K562 (cell line): ENCODE results near the gene FHIT. TPM values are rescaled to one million over a fixed set of nuclear protein-coding genes. Genes with fewer than 3 reads are reported as not detected.

ENCODE experiments used
- ATAC-seq: fragments of 200-7000 bp; cut with Tn5 transposase; 3 replicates; pipeline ENCODE4 v1.9.1; 2020; ENCODE audit warnings: moderate library complexity
- BruUV-seq: library from RNA; stranded (reverse); fragments of 400-500 nt; replicated peaks from 2 replicates; lab custom pipeline; 2021; lab: Mats Ljungman, UMichigan
- CTCF ChIA-PET: fragments of 300-600 bp; formaldehyde crosslinking; extraction: SDS; loops from one replicate; lab custom pipeline; 2021; ENCODE audit warnings: low intra/inter-chr PET ratio; lab: Yijun Ruan, JAX
- POLR2A ChIA-PET: fragments of 300-600, 350-650 bp; sonication (Branson Sonifier 250); formaldehyde crosslinking; extraction: SDS; loops from one replicate; lab custom pipeline; 2021; ENCODE audit warnings: antibody characterized with exemption, inconsistent platforms; lab: Yijun Ruan, JAX
- DNase-seq, 4 experiments: peaks; one replicate each; pipeline versions ENCODE4 v3.0.0 to v3.0.0-alpha.2; 2011 to 2018; ENCODE audit warnings: low spot score in 3 of 4, mixed read lengths in 3 of 4; ENCODE audit errors: extremely low read depth in 1 of 4
- FAIRE-seq: peaks from 2 replicates; lab custom pipeline; 2011; peaks lifted over from hg19 to GRCh38; lab: Jason Lieb, UNC
- H2AFZ ChIP-seq: 2 replicates; pipeline ENCODE4 v1.6.0; 2011; ENCODE audit warnings: low read depth, low read length, control low read depth, inconsistent platforms
- H3K27ac ChIP-seq: fragments of 200-600 bp; 3 replicates; pipeline ENCODE4 v1.8.0; 2011; ENCODE audit warnings: low read depth, mild to moderate bottlenecking, control low read depth, inconsistent platforms, low read length, moderate library complexity, mixed read lengths; ENCODE audit errors: extremely low read depth
- H3K27me3 ChIP-seq, 2 experiments: fragments of 300-600 bp in 1 of 2; 2 replicates in 1 of 2; 3 replicates in 1 of 2; pipeline versions ENCODE4 v1.6.0 to v1.8.0; 2011; ENCODE audit warnings: inconsistent platforms in 2 of 2, low read length in 2 of 2, mild to moderate bottlenecking in 1 of 2, mixed read lengths in 1 of 2, moderate library complexity in 1 of 2; ENCODE audit not compliant: control insufficient read depth in 2 of 2, insufficient read depth in 2 of 2
- H3K36me3 ChIP-seq: fragments of 300-600 bp; 3 replicates; pipeline ENCODE4 v1.8.0; 2011; ENCODE audit warnings: mild to moderate bottlenecking, low read length, inconsistent platforms; ENCODE audit not compliant: control insufficient read depth, insufficient read depth
- H3K4me1 ChIP-seq, 2 experiments: fragments of 200-600 bp in 1 of 2; replicated peaks in 1 of 2; 2 replicates in 1 of 2; 3 replicates in 1 of 2; pipeline versions ENCODE4 v1.5.1 to v1.8.0; 2011; ENCODE audit warnings: inconsistent platforms in 2 of 2, low read length in 2 of 2, mild to moderate bottlenecking in 1 of 2, mixed read lengths in 1 of 2, moderate library complexity in 1 of 2; ENCODE audit not compliant: control insufficient read depth in 2 of 2, insufficient read depth in 2 of 2
- H3K4me2 ChIP-seq: 2 replicates; pipeline ENCODE4 v1.6.1; 2011; ENCODE audit warnings: low read length, control low read depth, inconsistent platforms, mixed read lengths; ENCODE audit not compliant: insufficient read depth
- H3K4me3 ChIP-seq: fragments of 200-600 bp; sonication (generic), shearing (Covaris generic); 2 replicates; pipeline ENCODE4 v1.5.1; 2016; ENCODE audit warnings: control low read depth, inconsistent platforms
- H3K79me2 ChIP-seq: fragments of 200-600 bp; 3 replicates; pipeline ENCODE4 v1.8.0; 2011; ENCODE audit warnings: low read length, inconsistent platforms; ENCODE audit not compliant: control insufficient read depth, insufficient read depth
- H3K9ac ChIP-seq, 2 experiments: 2 replicates each; pipeline versions ENCODE4 v1.6.0 to v1.6.1; 2011; ENCODE audit warnings: low read depth in 2 of 2, low read length in 2 of 2, control low read depth in 1 of 2, inconsistent platforms in 1 of 2, mild to moderate bottlenecking in 1 of 2, mixed read lengths in 1 of 2; ENCODE audit not compliant: insufficient read depth in 1 of 2
- H3K9me1 ChIP-seq: one replicate; pipeline ENCODE4 v1.6.0; 2011; ENCODE audit warnings: inconsistent platforms, mild to moderate bottlenecking, low read length, moderate library complexity; ENCODE audit not compliant: control insufficient read depth, insufficient read depth
- H3K9me3 ChIP-seq: replicated peaks from 2 replicates; pipeline ENCODE4 v1.5.1; 2011; ENCODE audit warnings: low read depth, low read length, inconsistent platforms; ENCODE audit not compliant: control insufficient read depth, insufficient read depth
- H4K20me1 ChIP-seq: replicated peaks from 2 replicates; pipeline ENCODE4 v1.6.1; 2011; ENCODE audit warnings: low read length, inconsistent platforms, mixed read lengths; ENCODE audit not compliant: control insufficient read depth, insufficient read depth
- CREB3 ChIP-seq: fragments of 450-650 bp; conservative IDR thresholded peaks from 2 replicates; pipeline ENCODE4 v1.6.1; 2016; ENCODE audit warnings: missing genetic modification characterization, low read depth, mild to moderate bottlenecking, missing compliant biosample characterization, moderate library complexity
- CTCF ChIP-seq, 3 experiments: IDR thresholded peaks in 2 of 3; conservative IDR thresholded peaks in 1 of 3; 2 replicates each; pipeline ENCODE4 v1.5.1; 2011 to 2012; ENCODE audit warnings: low read length in 3 of 3, mild to moderate bottlenecking in 3 of 3, control low read depth in 2 of 3, improper control_type of control experiment in 1 of 3, inconsistent platforms in 1 of 3, low read depth in 1 of 3, mixed read lengths in 1 of 3, moderate library complexity in 1 of 3; ENCODE audit not compliant: insufficient read depth in 2 of 3
- ESRRA ChIP-seq: fragments of 450-650 bp; IDR thresholded peaks from 2 replicates; pipeline ENCODE4 v1.6.1; 2014; ENCODE audit warnings: low read depth, mild to moderate bottlenecking, moderate library complexity, borderline replicate concordance
- RAD21 ChIP-seq, 2 experiments: fragments of 250-450 bp in 1 of 2; fragments of 450-650 bp in 1 of 2; sonication (Bioruptor Pico) in 1 of 2; formaldehyde crosslinking in 1 of 2; IDR thresholded peaks in 1 of 2; conservative IDR thresholded peaks in 1 of 2; 2 replicates each; pipeline versions ENCODE4 v1.4.0 to v1.8.0; 2020 to 2022; ENCODE audit warnings: mild to moderate bottlenecking in 2 of 2, moderate library complexity in 1 of 2
- REST ChIP-seq, 2 experiments: fragments of 450-650 bp; formaldehyde crosslinking in 1 of 2; IDR thresholded peaks; 2 replicates each; pipeline versions ENCODE4 v1.4.0 to v1.6.1; 2014 to 2020; ENCODE audit warnings: mild to moderate bottlenecking in 2 of 2, borderline replicate concordance in 1 of 2, low read depth in 1 of 2
- SMC3 ChIP-seq: conservative IDR thresholded peaks from 2 replicates; pipeline ENCODE4 v1.6.1; 2011; ENCODE audit warnings: low read depth, low read length, improper control_type of control experiment; ENCODE audit not compliant: insufficient read depth
- whole genome bisulfite sequencing: fragments of 100-300 bp; shearing (Covaris generic); methylation state at CpG from one replicate; pipeline ENCODE4 v1.1.6; 2016; ENCODE audit warnings: low coverage, mixed read lengths; ENCODE audit not compliant: insufficient coverage; ENCODE audit errors: missing lambda C conversion rate; 5-methylcytosine and 5-hydroxymethylcytosine counted together
- in situ Hi-C: fragments of 300-500 bp; cut with MboI; formaldehyde crosslinking; loops from 4 replicates; pipeline ENCODE4 v1.15.0; 2018; ENCODE audit warnings: inconsistent platforms, mixed read lengths
- intact Hi-C: fragments of 100-400 bp; cut with micrococcal nuclease; formaldehyde crosslinking; loops from 2 replicates; pipeline ENCODE4 v1.14.2; 2022
- polyA plus RNA-seq, 8 experiments: library from polyadenylated mRNA; depleted of rRNA in 4 of 8; stranded (reverse) in 5 of 8; unstranded in 3 of 8; fragments of >200 nt; fragmentation: Nextera tagmentation in 2 of 8; fragmentation: Illumina TruSeq in 1 of 8; extraction: Ambion mirVana in 2 of 8; extraction: Trizol in 1 of 8; gene quantifications; 2 replicates each; pipeline versions ENCODE4 v1.2.1 to v1.2.3, GENCODE V29; 2011 to 2014; ENCODE audit warnings: inconsistent platforms in 1 of 8, missing spikeins in 1 of 8
- total RNA-seq, 7 experiments: library from RNA; depleted of rRNA in 6 of 7; stranded (reverse); fragments of >200 nt in 6 of 7; fragmentation: Illumina TruSeq in 2 of 7; extraction: Trizol in 2 of 7; gene quantifications; 2 replicates each; pipeline versions ENCODE4 v1.2.1 to v1.2.3, GENCODE V29; 2011 to 2021; ENCODE audit warnings: low replicate concordance in 1 of 7
- TF ChIP-seq, protein P1 (sequence below): fragments of 250-450 bp; sonication (Bioruptor Pico); IDR thresholded peaks from 2 replicates; pipeline ENCODE4 v1.8.0; 2022; ENCODE audit warnings: inconsistent platforms

FHIT gene
- total and polyA plus RNA-seq, 9 of the 15 experiments (the other 6 are each of a cell fraction or from before 2014, with no cell fraction given) = 1.7 to 9.1 (median 4.3) TPM

DNA sequence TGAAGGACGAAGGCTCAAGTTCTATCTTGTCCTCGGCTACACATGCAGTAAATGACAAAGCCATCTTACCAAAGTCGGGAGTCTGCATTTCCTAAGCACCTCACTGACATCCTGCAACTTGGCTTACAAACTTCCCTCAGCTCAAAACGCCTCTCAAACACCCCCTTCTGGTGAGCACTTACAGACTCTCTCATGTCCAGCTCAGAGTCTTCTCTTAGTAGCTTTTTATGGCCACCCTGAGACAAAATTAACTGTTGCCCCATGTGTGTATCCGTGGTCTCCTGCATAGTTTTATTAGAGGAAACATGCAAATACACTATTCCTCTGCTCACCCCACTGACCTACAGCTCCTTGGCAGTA is 819.7 kb downstream of the FHIT start:
- H3K27me3 ChIP-seq = no peaks in the 10 kb centered on the region
- no peak overlapping the region; the same call in 1 of the 2 replicates for H3K4me2 ChIP-seq
- no TSS peak for BruUV-seq
- H2AFZ ChIP-seq = no peak overlapping the region
- no peaks in the 10 kb centered on the region for H3K9me3 ChIP-seq
- no peaks in the 10 kb centered on the region for H4K20me1 ChIP-seq
- intact Hi-C loops = loop anchor here (5.0 to 10.0 kb wide), 3 partner anchors 157 to 857 kb away; no protein-coding TSS in a partner anchor
- H3K4me1 ChIP-seq = peaks cover 0 to 11% of the 10 kb centered on the region in 2 experiments; a peak in 4 of 5 replicates
- FAIRE-seq (peak; percentile 74), ATAC-seq (peak; percentile 97), DNase-seq (peak; percentile 5 to 71 (median 16))
- no peaks in the 10 kb centered on the region for H3K9me1 ChIP-seq
- 0% methylated on average over 5 of the region's 5 CpGs for WGBS
- in situ Hi-C loops = no loop called here
- POLR2A ChIA-PET = interaction anchor here (0.8 kb wide), 1 partner anchor 37 kb away, joined by 4 read pairs; no protein-coding TSS in a partner anchor
- TF ChIP-seq SMC3 = peak; percentile 42; the same call in 1 of the 2 replicates
- TF ChIP-seq RAD21 (CRISPR knock-in tag; conservative IDR thresholded peaks at IDR 0.05 in 1 of 2, IDR thresholded peaks at IDR 0.05 in 1 of 2) = peak; percentile 41
- TF ChIP-seq, protein P1, sequence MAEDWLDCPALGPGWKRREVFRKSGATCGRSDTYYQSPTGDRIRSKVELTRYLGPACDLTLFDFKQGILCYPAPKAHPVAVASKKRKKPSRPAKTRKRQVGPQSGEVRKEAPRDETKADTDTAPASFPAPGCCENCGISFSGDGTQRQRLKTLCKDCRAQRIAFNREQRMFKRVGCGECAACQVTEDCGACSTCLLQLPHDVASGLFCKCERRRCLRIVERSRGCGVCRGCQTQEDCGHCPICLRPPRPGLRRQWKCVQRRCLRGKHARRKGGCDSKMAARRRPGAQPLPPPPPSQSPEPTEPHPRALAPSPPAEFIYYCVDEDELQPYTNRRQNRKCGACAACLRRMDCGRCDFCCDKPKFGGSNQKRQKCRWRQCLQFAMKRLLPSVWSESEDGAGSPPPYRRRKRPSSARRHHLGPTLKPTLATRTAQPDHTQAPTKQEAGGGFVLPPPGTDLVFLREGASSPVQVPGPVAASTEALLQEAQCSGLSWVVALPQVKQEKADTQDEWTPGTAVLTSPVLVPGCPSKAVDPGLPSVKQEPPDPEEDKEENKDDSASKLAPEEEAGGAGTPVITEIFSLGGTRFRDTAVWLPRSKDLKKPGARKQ = no peak
- TF ChIP-seq REST (IDR thresholded peaks at IDR 0.05; ENCODE audit: borderline replicate concordance) = peak; percentile 37; the same call in 1 of the 2 replicates
- TF ChIP-seq REST (CRISPR knock-in tag; IDR thresholded peaks at IDR 0.05; ENCODE audit: low read depth) = no peak
- no peak for TF ChIP-seq CREB3
- no peak for TF ChIP-seq ESRRA
- peak; percentile 45 to 60 (median 50); a peak in 5 of 6 replicates for TF ChIP-seq CTCF (IDR thresholded peaks at IDR 0.05 in 2 of 3, conservative IDR thresholded peaks at IDR 0.05 in 1 of 3; ENCODE audit: insufficient read depth in 2 of 3, low read depth in 1 of 3, low read length in 3 of 3)
- H3K36me3 ChIP-seq = no peaks in the 10 kb centered on the region
- H3K4me3 ChIP-seq = no peak overlapping the region
- no peaks in the 10 kb centered on the region for H3K79me2 ChIP-seq
- H3K9ac ChIP-seq = no peak overlapping the region
- CTCF ChIA-PET = no interaction called here
- peak overlapping the region; percentile 40; the same call in 1 of the 3 replicates for H3K27ac ChIP-seq
